IMR-90 (cell line): ENCODE measurements around the gene HUWE1. TPM values are rescaled to one million over a fixed set of nuclear protein-coding genes. Genes with fewer than 3 reads are reported as not detected.

Experiments used
- ATAC-seq: fragments of 200-7000 bp; cut with Tn5 transposase; 2 replicates; pipeline ENCODE4 v1.9.1; 2020; ENCODE audit warnings: low read depth, mild to moderate bottlenecking, moderate library complexity
- BruUV-seq: library from RNA; stranded (reverse); fragments of 400-500 nt; replicated peaks from 2 replicates; lab custom pipeline; 2021; lab: Mats Ljungman, UMichigan
- CTCF ChIA-PET: fragments of 300-600 bp; formaldehyde crosslinking; extraction: SDS; loops from one replicate; lab custom pipeline; 2021; ENCODE audit warnings: antibody characterized with exemption; lab: Yijun Ruan, JAX
- POLR2A ChIA-PET: fragments of 300-600 bp; sonication (Branson Sonifier 250); formaldehyde crosslinking; loops from one replicate; lab custom pipeline; 2022; ENCODE audit warnings: antibody characterized with exemption; ENCODE audit not compliant: unreplicated experiment; lab: Charles Lee
- DNase-seq: peaks from one replicate; pipeline ENCODE4 v3.0.0; 2013
- H2AFZ ChIP-seq: replicated peaks from 2 replicates; pipeline ENCODE3; 2013; ENCODE audit warnings: low read length, mild to moderate bottlenecking; ENCODE audit not compliant: poor library complexity
- H2AK5ac ChIP-seq: 2 replicates; pipeline ENCODE4 v1.6.1; 2013; ENCODE audit warnings: low read depth, low read length, inconsistent platforms
- H2AK9ac ChIP-seq: replicated peaks from 2 replicates; pipeline ENCODE3; 2013; ENCODE audit warnings: mild to moderate bottlenecking, low read depth, low read length, moderate library complexity; ENCODE audit not compliant: poor library complexity
- H2BK120ac ChIP-seq: 2 replicates; pipeline ENCODE4 v1.6.1; 2013; ENCODE audit warnings: low read depth, low read length, inconsistent platforms
- H2BK15ac ChIP-seq: 3 replicates; pipeline ENCODE4 v1.6.1; 2013; ENCODE audit warnings: low read depth, low read length, inconsistent platforms
- H2BK20ac ChIP-seq: 2 replicates; pipeline ENCODE4 v1.6.1; 2013; ENCODE audit warnings: low read depth, mild to moderate bottlenecking, inconsistent platforms, low read length, moderate library complexity
- H2BK5ac ChIP-seq: 2 replicates; pipeline ENCODE4 v1.6.1; 2013; ENCODE audit warnings: mild to moderate bottlenecking, low read depth, low read length, inconsistent platforms; ENCODE audit not compliant: poor library complexity, severe bottlenecking
- H3K14ac ChIP-seq: replicated peaks from 2 replicates; pipeline ENCODE4 v1.6.1; 2013; ENCODE audit warnings: low read depth, low read length, inconsistent platforms
- H3K18ac ChIP-seq: 2 replicates; pipeline ENCODE4 v1.6.1; 2013; ENCODE audit warnings: low read depth, low read length, control low read depth
- H3K23ac ChIP-seq: 2 replicates; pipeline ENCODE4 v1.6.1; 2013; ENCODE audit warnings: low read depth, low read length, inconsistent platforms
- H3K27ac ChIP-seq: 2 replicates; pipeline ENCODE4 v1.5.1; 2013; ENCODE audit warnings: mild to moderate bottlenecking, control low read depth, low read length; ENCODE audit not compliant: insufficient read depth
- H3K27me3 ChIP-seq: 2 replicates; pipeline ENCODE4 v1.6.1; 2013; ENCODE audit warnings: low read length; ENCODE audit not compliant: control insufficient read depth, insufficient read depth
- H3K36me3 ChIP-seq: 2 replicates; pipeline ENCODE4 v1.6.1; 2013; ENCODE audit warnings: low read length, mixed read lengths; ENCODE audit not compliant: control insufficient read depth, insufficient read depth
- H3K4ac ChIP-seq: 2 replicates; pipeline ENCODE4 v1.6.1; 2013; ENCODE audit warnings: low read depth, low read length, inconsistent platforms
- H3K4me1 ChIP-seq: 2 replicates; pipeline ENCODE4 v1.6.1; 2013; ENCODE audit warnings: low read length, mixed read lengths; ENCODE audit not compliant: control insufficient read depth, insufficient read depth
- H3K4me2 ChIP-seq: 2 replicates; pipeline ENCODE4 v1.6.1; 2013; ENCODE audit warnings: low read depth, mild to moderate bottlenecking, control low read depth, low read length, moderate library complexity
- H3K4me3 ChIP-seq: 2 replicates; pipeline ENCODE4 v1.5.1; 2013; ENCODE audit warnings: low read depth, mild to moderate bottlenecking, control low read depth, low read length, moderate library complexity; ENCODE audit not compliant: insufficient read depth
- H3K56ac ChIP-seq: 2 replicates; pipeline ENCODE4 v1.6.1; 2013; ENCODE audit warnings: low read length, inconsistent platforms; ENCODE audit not compliant: insufficient read depth; ENCODE audit errors: extremely low read depth
- H3K79me1 ChIP-seq, 2 experiments: 2 replicates each; pipeline ENCODE4 v1.6.1; 2013; ENCODE audit warnings: low read length in 2 of 2, inconsistent platforms in 1 of 2, low read depth in 1 of 2
- H3K9ac ChIP-seq: 2 replicates; pipeline ENCODE4 v1.6.1; 2013; ENCODE audit warnings: low read depth, low read length, control low read depth
- H3K9me1 ChIP-seq: 2 replicates; pipeline ENCODE4 v1.6.1; 2013; ENCODE audit warnings: low read length, inconsistent platforms; ENCODE audit not compliant: insufficient read depth
- H3K9me3 ChIP-seq: 2 replicates; pipeline ENCODE4 v1.6.1; 2013; ENCODE audit warnings: low read length; ENCODE audit not compliant: control insufficient read depth, insufficient read depth
- H4K20me1 ChIP-seq: 2 replicates; pipeline ENCODE4 v1.6.1; 2013; ENCODE audit warnings: low read length, inconsistent platforms; ENCODE audit not compliant: insufficient read depth
- H4K5ac ChIP-seq: 2 replicates; pipeline ENCODE4 v1.6.1; 2013; ENCODE audit warnings: mild to moderate bottlenecking, low read depth, low read length, control low read depth
- H4K8ac ChIP-seq, 2 experiments: 2 replicates each; pipeline ENCODE4 v1.6.1; 2013; ENCODE audit warnings: low read depth in 2 of 2, low read length in 2 of 2, control low read depth in 1 of 2, inconsistent platforms in 1 of 2
- H4K91ac ChIP-seq: 2 replicates; pipeline ENCODE4 v1.6.1; 2013; ENCODE audit warnings: low read depth, low read length, inconsistent platforms; ENCODE audit not compliant: insufficient read depth
- BHLHE40 ChIP-seq: fragments of 150-350 bp; IDR thresholded peaks from 2 replicates; pipeline ENCODE4 v1.6.1; 2016; ENCODE audit warnings: mild to moderate bottlenecking, low read depth, low read length
- CEBPB ChIP-seq: IDR thresholded peaks from 2 replicates; pipeline ENCODE4 v1.6.1; 2012; ENCODE audit warnings: low read depth, low read length, improper control_type of control experiment
- CHD1 ChIP-seq: IDR thresholded peaks from 2 replicates; pipeline ENCODE4 v1.6.1; 2012; ENCODE audit warnings: low read depth, low read length, improper control_type of control experiment
- FOS ChIP-seq: fragments of 150-350 bp; IDR thresholded peaks from 2 replicates; pipeline ENCODE4 v1.6.1; 2016; ENCODE audit warnings: low read depth, low read length
- MAFK ChIP-seq: IDR thresholded peaks from 2 replicates; pipeline ENCODE4 v1.6.1; 2012; ENCODE audit warnings: low read depth, low read length, improper control_type of control experiment
- MAZ ChIP-seq: IDR thresholded peaks from 2 replicates; pipeline ENCODE4 v1.6.1; 2012; ENCODE audit warnings: low read depth, mild to moderate bottlenecking, low read length, improper control_type of control experiment, moderate library complexity, borderline replicate concordance
- MXI1 ChIP-seq: IDR thresholded peaks from 2 replicates; pipeline ENCODE4 v1.6.1; 2012; ENCODE audit warnings: low read depth, mild to moderate bottlenecking, low read length, moderate library complexity, borderline replicate concordance
- NFE2L2 ChIP-seq: fragments of 150-350 bp; IDR thresholded peaks from 2 replicates; pipeline ENCODE4 v1.6.1; 2016; ENCODE audit warnings: low read depth, mild to moderate bottlenecking, low read length
- POLR2A ChIP-seq: IDR thresholded peaks from 2 replicates; pipeline ENCODE4 v1.6.1; 2012; ENCODE audit warnings: mild to moderate bottlenecking, low read depth, low read length
- RAD21 ChIP-seq: IDR thresholded peaks from 2 replicates; pipeline ENCODE4 v1.6.1; 2012; ENCODE audit warnings: low read length, improper control_type of control experiment
- RCOR1 ChIP-seq: IDR thresholded peaks from 2 replicates; pipeline ENCODE4 v1.6.1; 2012; ENCODE audit warnings: mild to moderate bottlenecking, low read length, improper control_type of control experiment; ENCODE audit not compliant: insufficient replicate concordance
- RFX5 ChIP-seq: IDR thresholded peaks from 2 replicates; pipeline ENCODE4 v1.8.0; 2012; ENCODE audit warnings: low read depth, mild to moderate bottlenecking, low read length, moderate library complexity
- SMC3 ChIP-seq: fragments of 150-350 bp; IDR thresholded peaks from 2 replicates; pipeline ENCODE4 v1.6.1; 2016; ENCODE audit warnings: low read depth, mild to moderate bottlenecking, antibody characterized with exemption, low read length, moderate library complexity
- WGBS, 2 experiments: methylation state at CpG; one replicate each; pipeline versions ENCODE4 v1.1.5 to v1.1.7; 2013; ENCODE audit warnings: missing lambda C conversion rate in 2 of 2; ENCODE audit not compliant: insufficient read length in 1 of 2; ENCODE audit errors: extremely low coverage in 2 of 2; 5-methylcytosine and 5-hydroxymethylcytosine counted together
- dilution Hi-C: fragments of 300-500 bp; cut with HindIII; formaldehyde crosslinking; loops from one replicate; pipeline ENCODE4 v1.14.3; 2018; ENCODE audit warnings: low sequenced_read_pairs; ENCODE audit not compliant: unreplicated experiment
- in situ Hi-C: fragments of 300-500 bp; cut with MboI; formaldehyde crosslinking; loops from 3 replicates; pipeline ENCODE4 v1.14.3; 2019; ENCODE audit warnings: low sequenced_read_pairs, inconsistent platforms, mixed read lengths
- intact Hi-C: fragments of 100-400 bp; cut with micrococcal nuclease; formaldehyde crosslinking; loops from 2 replicates; pipeline ENCODE4 v1.10.0; 2022
- polyA plus RNA-seq, 3 experiments: library from polyadenylated mRNA; depleted of rRNA; stranded (reverse); fragments of >200 nt; gene quantifications; 2 replicates each; pipeline ENCODE4 v1.2.3, GENCODE V29; 2012; ENCODE audit warnings: low replicate concordance in 1 of 3
- total RNA-seq: library from RNA; depleted of rRNA; stranded (reverse); fragments of >200 nt; gene quantifications from 2 replicates; pipeline ENCODE4 v1.2.3, GENCODE V29; 2012
- TF ChIP-seq, protein P1 (sequence below): fragments of 150-350 bp; IDR thresholded peaks from 2 replicates; pipeline ENCODE4 v1.6.1; 2016; ENCODE audit warnings: low read depth, mild to moderate bottlenecking, low read length, moderate library complexity, borderline replicate concordance
- TF ChIP-seq, protein P2 (sequence below): fragments of 150-350 bp; IDR thresholded peaks from 2 replicates; pipeline ENCODE4 v1.6.1; 2017; ENCODE audit warnings: mild to moderate bottlenecking, antibody characterized with exemption, low read length, low read depth
- TF ChIP-seq, protein P3 (sequence below): conservative IDR thresholded peaks from 2 replicates; pipeline ENCODE4 v1.5.1; 2012; ENCODE audit warnings: mild to moderate bottlenecking, low read depth, low read length, improper control_type of control experiment

HUWE1 gene
- total and polyA plus RNA-seq, 2 of the 4 experiments (the other 2 are of a cell fraction), result 47.6 to 57.7 TPM

DNA sequence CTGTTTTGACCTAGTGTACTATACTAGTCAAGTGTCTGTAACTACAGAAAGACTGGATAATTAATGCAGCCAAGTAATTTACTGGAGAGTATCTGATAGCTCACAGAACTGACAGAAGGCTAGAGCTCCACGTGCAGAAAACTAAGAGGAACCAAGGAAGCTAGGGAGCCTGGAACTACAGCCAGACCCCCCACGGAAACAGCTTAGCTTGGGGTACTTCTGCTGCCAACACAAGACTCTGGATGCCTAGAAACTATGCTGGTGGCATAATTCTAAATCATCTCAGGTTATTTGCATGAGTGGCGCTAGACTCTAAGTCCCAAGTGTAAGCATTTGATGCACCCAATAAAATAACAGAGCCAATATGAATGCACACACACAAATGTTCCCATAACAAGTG lies 26.5 kb downstream of the HUWE1 start:
- Histone ChIP-seq H3K27ac (no peak overlapping the region), H4K91ac (no peak overlapping the region), H2BK5ac (no peak overlapping the region), H2BK20ac (no peak overlapping the region), H3K36me3 (peaks cover 5% of the 10 kb centered on the region; the same call in 1 of the 2 replicates), H2BK15ac (no peak overlapping the region), H3K27me3 (peaks cover 2% of the 10 kb centered on the region; the same call in 1 of the 2 replicates), H3K9me3 (no peaks in the 10 kb centered on the region), H4K5ac (no peak overlapping the region), H3K56ac (no peak overlapping the region), H3K23ac (no peak overlapping the region), H3K4ac (no peak overlapping the region), H2AK5ac (no peak overlapping the region), H2AFZ (no peak overlapping the region), H3K18ac (no peak overlapping the region), H2BK120ac (no peak overlapping the region), H3K9ac (no peak overlapping the region), H3K4me3 (no peak overlapping the region), H3K9me1 (no peaks in the 10 kb centered on the region; the same call in 1 of the 2 replicates), H3K14ac (no peak overlapping the region), H4K20me1 (peaks cover 53% of the 10 kb centered on the region), H3K4me2 (no peak overlapping the region), H4K8ac (no peak overlapping the region), H3K4me1 (peaks cover 3% of the 10 kb centered on the region; the same call in 1 of the 2 replicates), H2AK9ac (no peak overlapping the region), H3K79me1 (peaks cover 6 to 13% of the 10 kb centered on the region in 2 experiments)
- intact Hi-C loops (no loop called here), dilution Hi-C loops (no loop called here), in situ Hi-C loops (no loop called here)
- ChIA-PET POLR2A (no interaction called here), CTCF (no interaction called here)
- 50% methylated on average over 2 of the region's 3 CpGs; no CpG with 5 or more reads in 1 of the 2 experiments for WGBS, 2 experiments
- ATAC-seq (peak; percentile 17; the same call in 1 of the 2 replicates), DNase-seq (no peak)
- no peak for TF ChIP-seq SMC3
- TF ChIP-seq RAD21, result no peak
- no peak for TF ChIP-seq CHD1
- TF ChIP-seq NFE2L2, result no peak
- no peak for TF ChIP-seq RFX5
- no peak for TF ChIP-seq FOS
- no peak for TF ChIP-seq MAZ
- TF ChIP-seq, protein P1, sequence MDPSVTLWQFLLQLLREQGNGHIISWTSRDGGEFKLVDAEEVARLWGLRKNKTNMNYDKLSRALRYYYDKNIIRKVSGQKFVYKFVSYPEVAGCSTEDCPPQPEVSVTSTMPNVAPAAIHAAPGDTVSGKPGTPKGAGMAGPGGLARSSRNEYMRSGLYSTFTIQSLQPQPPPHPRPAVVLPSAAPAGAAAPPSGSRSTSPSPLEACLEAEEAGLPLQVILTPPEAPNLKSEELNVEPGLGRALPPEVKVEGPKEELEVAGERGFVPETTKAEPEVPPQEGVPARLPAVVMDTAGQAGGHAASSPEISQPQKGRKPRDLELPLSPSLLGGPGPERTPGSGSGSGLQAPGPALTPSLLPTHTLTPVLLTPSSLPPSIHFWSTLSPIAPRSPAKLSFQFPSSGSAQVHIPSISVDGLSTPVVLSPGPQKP, result no peak
- no peak for TF ChIP-seq MAFK
- no peak for TF ChIP-seq CEBPB
- no peak for TF ChIP-seq BHLHE40
- no peak for TF ChIP-seq POLR2A
- TF ChIP-seq, protein P2, sequence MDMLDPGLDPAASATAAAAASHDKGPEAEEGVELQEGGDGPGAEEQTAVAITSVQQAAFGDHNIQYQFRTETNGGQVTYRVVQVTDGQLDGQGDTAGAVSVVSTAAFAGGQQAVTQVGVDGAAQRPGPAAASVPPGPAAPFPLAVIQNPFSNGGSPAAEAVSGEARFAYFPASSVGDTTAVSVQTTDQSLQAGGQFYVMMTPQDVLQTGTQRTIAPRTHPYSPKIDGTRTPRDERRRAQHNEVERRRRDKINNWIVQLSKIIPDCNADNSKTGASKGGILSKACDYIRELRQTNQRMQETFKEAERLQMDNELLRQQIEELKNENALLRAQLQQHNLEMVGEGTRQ, result no peak
- TF ChIP-seq, protein P3, sequence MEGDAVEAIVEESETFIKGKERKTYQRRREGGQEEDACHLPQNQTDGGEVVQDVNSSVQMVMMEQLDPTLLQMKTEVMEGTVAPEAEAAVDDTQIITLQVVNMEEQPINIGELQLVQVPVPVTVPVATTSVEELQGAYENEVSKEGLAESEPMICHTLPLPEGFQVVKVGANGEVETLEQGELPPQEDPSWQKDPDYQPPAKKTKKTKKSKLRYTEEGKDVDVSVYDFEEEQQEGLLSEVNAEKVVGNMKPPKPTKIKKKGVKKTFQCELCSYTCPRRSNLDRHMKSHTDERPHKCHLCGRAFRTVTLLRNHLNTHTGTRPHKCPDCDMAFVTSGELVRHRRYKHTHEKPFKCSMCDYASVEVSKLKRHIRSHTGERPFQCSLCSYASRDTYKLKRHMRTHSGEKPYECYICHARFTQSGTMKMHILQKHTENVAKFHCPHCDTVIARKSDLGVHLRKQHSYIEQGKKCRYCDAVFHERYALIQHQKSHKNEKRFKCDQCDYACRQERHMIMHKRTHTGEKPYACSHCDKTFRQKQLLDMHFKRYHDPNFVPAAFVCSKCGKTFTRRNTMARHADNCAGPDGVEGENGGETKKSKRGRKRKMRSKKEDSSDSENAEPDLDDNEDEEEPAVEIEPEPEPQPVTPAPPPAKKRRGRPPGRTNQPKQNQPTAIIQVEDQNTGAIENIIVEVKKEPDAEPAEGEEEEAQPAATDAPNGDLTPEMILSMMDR, result no peak
- TF ChIP-seq MXI1, result no peak
- no peak for TF ChIP-seq RCOR1
- no TSS peak for BruUV-seq
